Fibroblast of the aortic adventitia (primary cell): Measurements from ENCODE around the gene CACNA1B. TPM values are rescaled to one million over a fixed set of nuclear protein-coding genes. Genes with fewer than 3 reads are reported as not detected.

ENCODE experiments used
- DNase-seq: peaks from one replicate; pipeline ENCODE4 v3.0.0-alpha.2; 2010; ENCODE audit warnings: low read depth
- H3K4me3 ChIP-seq: 2 replicates; pipeline ENCODE4 v1.5.1; 2011; ENCODE audit warnings: low read depth, mild to moderate bottlenecking, control low read depth, low read length, moderate library complexity
- total RNA-seq: library from RNA; depleted of rRNA; stranded (reverse); fragments of >200 nt; gene quantifications from 2 replicates; pipeline ENCODE4 v1.2.3, GENCODE V29; 2012; ENCODE audit warnings: low replicate concordance
- TF ChIP-seq, protein P1 (sequence below): IDR thresholded peaks from 2 replicates; pipeline ENCODE4 v1.5.1; 2011; ENCODE audit warnings: mild to moderate bottlenecking, low read length, control low read depth, inconsistent platforms; ENCODE audit not compliant: insufficient read depth

The CACNA1B gene
- total RNA-seq, 1 donor: under 0.01 TPM

DNA sequence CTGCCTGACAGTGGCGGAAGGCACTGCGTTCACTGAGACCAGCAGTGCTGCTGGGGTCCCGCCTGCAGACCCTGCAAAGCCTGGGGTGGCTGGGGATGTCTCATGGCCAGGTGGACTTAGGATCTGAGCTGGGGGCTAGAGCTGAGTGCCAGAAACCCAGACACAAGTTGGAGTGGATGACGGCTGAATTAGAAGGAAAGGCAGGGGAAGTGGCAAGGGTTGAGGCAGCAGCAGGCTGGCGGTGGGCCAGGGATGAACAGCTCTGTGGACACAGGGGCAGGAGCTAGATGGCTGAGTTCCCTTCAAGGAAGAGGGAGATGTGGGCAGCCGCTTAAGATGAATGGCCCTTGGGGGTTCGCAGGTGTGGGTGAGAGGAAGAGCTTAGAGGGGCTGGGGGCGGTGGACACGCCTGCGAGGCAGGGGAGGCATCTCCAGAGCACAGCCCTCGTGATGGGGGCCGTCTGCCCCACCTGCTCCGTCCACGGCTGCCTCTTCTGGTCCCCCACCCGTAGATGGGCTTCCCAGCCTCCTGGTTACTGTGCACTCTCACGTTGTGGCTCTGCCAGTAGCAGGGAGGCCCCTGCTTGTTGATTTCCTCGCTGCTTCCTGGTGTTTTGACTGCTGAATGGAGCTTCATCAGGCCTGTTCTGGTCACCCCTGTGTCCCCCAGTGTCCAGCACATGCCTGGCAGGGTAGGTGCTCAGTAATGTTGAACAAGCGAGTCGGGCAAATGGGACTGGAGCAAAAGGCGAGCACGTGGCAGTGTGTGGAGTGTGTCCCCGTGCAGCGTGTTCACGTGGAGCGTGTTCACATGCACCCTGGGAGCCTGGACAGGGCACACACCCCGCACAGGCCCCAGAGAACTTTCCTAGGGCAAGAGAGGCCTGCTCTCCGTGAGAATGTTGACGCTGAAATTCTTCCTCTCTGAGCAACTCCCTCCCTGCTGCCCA is 168.2 kb downstream of the CACNA1B start:
- no peak for DNase-seq
- no peak overlapping the region for H3K4me3 ChIP-seq
- TF ChIP-seq, protein P1, sequence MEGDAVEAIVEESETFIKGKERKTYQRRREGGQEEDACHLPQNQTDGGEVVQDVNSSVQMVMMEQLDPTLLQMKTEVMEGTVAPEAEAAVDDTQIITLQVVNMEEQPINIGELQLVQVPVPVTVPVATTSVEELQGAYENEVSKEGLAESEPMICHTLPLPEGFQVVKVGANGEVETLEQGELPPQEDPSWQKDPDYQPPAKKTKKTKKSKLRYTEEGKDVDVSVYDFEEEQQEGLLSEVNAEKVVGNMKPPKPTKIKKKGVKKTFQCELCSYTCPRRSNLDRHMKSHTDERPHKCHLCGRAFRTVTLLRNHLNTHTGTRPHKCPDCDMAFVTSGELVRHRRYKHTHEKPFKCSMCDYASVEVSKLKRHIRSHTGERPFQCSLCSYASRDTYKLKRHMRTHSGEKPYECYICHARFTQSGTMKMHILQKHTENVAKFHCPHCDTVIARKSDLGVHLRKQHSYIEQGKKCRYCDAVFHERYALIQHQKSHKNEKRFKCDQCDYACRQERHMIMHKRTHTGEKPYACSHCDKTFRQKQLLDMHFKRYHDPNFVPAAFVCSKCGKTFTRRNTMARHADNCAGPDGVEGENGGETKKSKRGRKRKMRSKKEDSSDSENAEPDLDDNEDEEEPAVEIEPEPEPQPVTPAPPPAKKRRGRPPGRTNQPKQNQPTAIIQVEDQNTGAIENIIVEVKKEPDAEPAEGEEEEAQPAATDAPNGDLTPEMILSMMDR: no peak

DNA sequence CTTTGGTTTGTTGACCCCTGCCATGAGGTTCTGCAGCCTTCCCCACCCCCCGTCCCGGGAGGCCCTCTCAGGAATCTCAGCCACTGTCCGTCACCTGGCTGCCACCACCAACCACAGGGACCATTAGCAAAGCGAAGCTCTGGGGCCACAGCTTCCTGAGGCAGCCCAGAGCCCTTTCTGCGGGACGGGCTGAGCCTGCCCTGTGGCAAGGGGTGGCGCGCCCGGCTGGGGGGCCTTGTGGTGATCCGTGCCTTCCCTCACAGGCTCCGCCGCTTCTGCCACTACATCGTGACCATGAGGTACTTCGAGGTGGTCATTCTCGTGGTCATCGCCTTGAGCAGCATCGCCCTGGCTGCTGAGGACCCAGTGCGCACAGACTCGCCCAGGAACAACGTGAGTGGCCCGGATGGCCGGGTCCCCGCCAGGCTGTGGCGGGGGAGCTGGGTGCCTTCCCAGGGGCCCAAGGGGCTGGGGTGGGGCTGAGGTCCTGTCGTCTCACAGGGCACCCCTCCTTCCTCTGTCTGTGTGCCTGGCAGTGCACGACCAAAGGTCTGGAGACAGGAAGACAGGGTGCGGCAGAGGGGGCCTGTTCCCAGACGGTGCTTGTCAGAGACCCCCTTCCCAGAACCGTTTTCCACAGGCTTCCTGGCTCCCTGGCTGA is 169.2 kb downstream of the CACNA1B start:
- no peak for DNase-seq
- TF ChIP-seq, protein P1: no peak
- H3K4me3 ChIP-seq: no peak overlapping the region

DNA sequence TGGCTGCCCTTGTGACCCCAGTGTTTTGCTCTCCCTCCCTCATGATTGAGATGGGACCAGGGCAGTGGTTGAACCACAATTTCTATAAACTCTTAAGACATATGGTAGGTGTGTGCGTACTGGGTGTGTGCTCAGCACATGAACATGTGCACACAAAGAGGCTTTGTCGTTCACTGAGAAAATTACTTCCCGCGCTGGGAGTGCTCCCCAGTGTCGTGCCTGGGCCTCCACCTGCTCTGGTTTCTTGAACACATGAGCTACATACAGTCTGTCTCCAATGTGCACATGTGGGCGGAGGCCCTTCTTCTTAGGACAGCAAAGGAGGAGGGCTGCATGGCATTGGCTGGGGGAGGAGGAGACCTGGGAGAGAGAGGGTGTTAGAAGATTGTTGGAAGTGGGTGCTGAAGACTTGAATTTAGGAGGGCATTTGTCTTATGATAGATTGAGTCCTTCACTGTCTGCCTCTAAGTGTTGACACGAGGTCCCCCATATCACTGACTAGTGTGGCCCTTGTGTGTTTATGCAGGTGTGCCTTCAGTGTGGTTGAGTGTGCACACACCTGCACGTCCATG is 170.0 kb downstream of the CACNA1B start:
- no peak for DNase-seq
- TF ChIP-seq, protein P1: no peak
- H3K4me3 ChIP-seq: no peak overlapping the region

DNA sequence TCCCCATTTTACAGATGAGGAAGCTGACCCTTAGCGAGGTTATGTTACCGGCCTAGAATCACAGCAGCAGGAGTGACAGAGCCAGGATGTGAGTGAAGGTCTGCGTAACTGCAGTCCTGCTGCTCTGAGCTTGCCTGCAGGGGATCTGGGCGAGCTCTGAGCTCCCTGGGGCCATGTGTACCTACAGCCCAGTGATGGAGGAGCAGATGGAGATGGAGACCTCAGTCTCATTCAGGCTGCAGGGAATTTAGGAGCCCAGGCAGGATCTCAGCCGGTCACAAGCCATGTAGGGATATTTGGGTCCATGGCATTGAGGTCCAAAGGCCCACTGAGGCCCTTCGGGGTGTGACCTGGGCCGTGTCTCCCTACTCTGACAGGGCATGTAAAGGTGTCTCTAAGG is 170.6 kb downstream of the CACNA1B start:
- TF ChIP-seq, protein P1: no peak
- DNase-seq: no peak

DNA sequence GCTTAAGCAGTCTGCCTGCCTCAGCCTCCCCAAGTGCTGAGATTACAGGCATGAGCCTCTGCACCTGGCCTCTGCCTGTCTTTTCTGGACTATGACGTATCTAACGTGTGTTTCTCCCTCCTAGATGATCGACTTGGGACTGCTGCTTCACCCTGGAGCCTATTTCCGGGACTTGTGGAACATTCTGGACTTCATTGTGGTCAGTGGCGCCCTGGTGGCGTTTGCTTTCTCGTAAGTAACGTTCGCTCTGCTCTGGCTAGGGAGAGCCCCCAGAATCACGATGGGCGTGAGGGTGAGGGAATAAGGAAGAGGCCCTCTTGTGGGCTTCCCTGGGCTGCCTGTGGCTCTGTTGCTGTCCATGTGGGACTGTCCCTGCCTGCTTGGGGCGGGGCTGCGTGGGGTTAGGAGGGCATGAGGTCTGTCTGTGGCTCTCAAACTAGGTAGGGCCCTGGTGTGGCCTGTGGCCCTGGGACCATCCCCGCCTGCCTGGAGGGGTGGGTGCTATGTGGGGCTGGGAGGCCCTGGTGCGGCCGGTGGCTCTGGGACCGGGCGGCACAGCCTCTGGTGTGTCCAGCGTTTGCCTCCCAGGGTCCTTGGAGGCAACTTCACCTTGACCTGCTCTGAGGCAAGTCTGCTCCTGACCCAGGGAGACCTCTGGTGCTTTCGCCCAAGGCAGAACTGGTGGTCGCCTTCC is 171.7 kb downstream of the CACNA1B start:
- TF ChIP-seq, protein P1: no peak
- H3K4me3 ChIP-seq: no peak overlapping the region
- no peak for DNase-seq

More for the DNA sequence above, 170.6 kb downstream of the CACNA1B start:
- H3K4me3 ChIP-seq: no peak overlapping the region

DNA sequence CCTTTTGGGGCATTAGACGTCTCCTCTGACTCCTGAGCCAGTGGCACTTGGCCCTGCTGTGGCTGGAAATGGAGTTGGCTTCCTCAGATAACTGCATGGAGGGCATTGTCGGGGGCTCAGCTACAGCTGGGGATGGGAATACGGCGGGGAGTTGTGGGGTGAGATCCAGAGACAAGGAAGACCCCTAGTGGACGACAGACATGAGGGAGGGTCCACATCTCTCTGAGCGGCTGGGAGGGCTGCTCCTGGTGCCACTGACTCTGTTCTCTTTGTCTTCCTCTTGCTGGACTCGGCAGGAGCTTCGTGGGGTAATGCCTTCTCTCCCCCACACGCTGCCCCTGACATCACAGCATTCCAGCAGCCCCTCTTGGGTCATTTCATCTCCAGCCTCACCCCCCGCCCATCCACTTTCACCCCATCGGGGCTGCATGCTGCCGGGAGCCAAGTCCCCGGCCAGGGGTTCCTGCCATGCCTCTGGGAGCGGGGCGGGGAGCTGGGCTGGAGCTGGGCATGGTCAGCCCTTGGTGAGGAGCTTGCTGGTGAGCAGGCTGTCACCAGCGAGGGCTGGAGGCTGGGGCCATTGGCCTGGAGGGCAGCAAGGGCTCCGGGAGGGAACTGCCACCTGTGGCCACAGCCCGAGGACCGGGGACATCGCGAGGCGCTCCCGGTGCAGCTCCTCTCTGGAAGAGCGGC is 172.3 kb downstream of the CACNA1B start:
- DNase-seq: no peak
- TF ChIP-seq, protein P1: no peak
- no peak overlapping the region for H3K4me3 ChIP-seq
